AG09319 (cell line): ENCODE measurements around the gene TEN1.

Experiments
- DNase-seq: peaks from one replicate; pipeline ENCODE4 v3.0.0-alpha.2; 2010; ENCODE audit warnings: low read depth; ENCODE audit errors: extremely low read depth
- TF ChIP-seq, protein P1 (sequence below): IDR thresholded peaks from 2 replicates; pipeline ENCODE4 v1.5.1; 2011; ENCODE audit warnings: low read depth, mild to moderate bottlenecking, inconsistent platforms, low read length, moderate library complexity

TEN1 gene

DNA sequence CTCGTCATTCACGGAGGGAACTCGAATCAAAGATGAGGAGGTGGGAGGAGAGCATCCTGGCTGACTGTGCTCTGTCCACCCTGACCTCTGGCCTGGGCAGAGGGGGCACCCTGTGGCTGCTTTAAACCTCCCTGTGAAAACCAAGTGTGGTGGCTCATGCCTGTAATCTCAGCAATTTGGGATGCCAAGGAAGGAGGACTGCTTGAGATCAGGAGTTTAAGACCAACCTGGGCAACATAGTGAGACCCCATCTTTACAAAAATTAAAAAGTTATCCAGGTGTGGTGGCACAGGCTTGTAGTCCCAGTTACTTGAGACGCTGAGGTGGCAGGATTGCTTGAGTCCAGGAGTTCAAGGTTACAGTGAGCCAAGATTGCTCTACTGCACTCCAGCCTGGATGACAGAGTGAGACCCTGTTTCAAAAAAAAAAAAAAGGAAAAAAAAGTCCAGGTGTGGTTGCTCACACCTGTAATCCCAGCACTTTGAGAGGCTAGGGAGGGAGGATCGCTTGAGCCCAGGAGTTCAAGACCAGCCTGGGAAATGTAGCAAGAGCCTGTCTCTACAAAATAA, 15.8 kb downstream of the TEN1 start:
- DNase-seq = no peak
- TF ChIP-seq, protein P1, sequence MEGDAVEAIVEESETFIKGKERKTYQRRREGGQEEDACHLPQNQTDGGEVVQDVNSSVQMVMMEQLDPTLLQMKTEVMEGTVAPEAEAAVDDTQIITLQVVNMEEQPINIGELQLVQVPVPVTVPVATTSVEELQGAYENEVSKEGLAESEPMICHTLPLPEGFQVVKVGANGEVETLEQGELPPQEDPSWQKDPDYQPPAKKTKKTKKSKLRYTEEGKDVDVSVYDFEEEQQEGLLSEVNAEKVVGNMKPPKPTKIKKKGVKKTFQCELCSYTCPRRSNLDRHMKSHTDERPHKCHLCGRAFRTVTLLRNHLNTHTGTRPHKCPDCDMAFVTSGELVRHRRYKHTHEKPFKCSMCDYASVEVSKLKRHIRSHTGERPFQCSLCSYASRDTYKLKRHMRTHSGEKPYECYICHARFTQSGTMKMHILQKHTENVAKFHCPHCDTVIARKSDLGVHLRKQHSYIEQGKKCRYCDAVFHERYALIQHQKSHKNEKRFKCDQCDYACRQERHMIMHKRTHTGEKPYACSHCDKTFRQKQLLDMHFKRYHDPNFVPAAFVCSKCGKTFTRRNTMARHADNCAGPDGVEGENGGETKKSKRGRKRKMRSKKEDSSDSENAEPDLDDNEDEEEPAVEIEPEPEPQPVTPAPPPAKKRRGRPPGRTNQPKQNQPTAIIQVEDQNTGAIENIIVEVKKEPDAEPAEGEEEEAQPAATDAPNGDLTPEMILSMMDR = no peak

DNA sequence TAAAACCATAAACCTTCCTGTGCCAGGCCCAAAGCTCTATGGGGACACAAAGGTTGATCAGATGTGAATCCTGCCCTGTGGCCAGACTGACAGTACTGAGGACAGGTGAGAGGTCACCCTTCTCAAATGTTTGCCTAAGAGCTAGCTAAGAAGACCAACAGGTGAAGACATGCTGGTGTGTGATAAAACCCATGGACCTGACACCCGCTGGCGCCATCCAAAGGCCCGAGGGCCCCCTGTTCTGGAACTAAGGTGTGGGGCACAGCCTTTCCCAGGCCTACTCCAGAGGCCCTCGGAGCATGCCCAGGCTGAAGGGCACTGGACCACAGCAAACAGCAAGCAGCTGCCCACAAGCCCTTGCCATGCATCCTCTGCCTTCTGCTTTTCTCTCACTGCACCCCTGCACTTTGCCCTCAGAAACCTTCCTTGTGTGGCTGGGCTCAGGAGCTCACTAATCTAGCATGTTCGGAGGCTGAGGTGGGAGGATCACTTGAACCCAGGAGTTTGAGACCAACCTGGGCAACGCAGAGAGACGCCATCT, 16.4 kb downstream of the TEN1 start:
- DNase-seq = no peak
- TF ChIP-seq, protein P1 = no peak

DNA sequence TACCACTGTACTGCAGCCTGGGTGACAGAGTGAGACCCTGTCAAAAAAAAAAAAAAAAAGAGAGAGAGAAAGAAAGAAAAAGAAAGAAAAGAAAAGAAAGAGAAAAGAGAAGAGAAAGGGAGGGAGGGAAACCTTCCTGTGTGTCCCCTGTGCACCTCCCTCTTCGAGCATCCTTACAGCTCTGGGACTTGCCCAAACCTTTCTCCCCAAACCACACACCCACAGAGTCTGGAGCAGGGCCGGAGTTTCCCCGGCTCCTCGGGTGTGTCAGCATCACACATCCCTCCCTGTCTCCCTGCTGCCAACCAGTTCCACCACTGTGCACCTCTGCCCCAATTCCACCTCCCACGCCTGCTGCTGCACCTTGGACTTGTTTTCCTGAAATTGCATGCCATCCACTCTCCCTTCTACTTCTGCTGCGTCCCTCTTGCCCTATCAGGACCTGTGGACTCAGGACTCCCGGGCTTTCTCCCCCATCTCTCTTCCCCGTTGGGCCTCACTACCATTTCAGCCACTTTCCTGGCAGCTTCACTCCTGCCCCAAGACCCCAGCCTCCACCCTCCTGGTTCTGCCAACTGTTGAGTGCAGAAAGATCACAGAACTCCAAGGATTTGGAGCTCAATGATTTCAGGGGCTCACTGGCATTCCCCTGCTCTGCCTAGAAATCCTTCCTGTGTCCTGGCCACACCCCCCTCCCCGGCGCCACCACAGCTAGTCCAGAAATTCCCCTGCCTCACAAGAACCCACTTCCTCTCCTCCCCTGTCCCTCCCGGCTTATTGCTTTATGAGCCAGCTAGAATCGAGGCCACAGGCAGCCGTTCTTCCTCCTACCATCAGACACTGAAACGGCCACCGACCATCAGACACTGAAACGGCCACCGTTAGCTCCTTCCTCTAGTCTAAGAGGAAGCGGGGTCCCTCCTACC, 17.9 kb downstream of the TEN1 start:
- no peak for DNase-seq
- TF ChIP-seq, protein P1 = no peak

DNA sequence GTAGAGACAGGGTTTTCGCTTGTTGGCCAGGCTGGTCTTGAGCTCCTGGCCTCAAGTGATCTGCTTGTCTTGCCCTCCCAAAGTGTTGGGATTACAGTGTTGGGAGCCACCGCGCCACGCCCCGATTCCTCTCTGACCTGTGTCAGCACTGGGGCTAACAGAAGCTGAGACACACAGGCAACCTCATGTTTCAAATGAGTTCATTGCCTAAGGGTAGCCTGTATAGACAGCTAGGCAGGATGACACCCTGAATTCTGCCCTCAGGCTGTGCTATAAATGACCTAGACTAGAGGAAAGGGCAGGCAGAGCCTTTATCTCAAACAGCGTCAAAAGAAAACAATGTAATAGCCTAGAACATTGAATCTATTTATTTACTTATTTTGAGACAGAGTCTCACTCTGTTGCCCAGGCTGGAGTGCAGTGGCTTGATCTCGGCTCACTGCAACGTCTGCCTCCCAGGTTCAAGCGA, 19.3 kb downstream of the TEN1 start:
- TF ChIP-seq, protein P1 = no peak
- no peak for DNase-seq

DNA sequence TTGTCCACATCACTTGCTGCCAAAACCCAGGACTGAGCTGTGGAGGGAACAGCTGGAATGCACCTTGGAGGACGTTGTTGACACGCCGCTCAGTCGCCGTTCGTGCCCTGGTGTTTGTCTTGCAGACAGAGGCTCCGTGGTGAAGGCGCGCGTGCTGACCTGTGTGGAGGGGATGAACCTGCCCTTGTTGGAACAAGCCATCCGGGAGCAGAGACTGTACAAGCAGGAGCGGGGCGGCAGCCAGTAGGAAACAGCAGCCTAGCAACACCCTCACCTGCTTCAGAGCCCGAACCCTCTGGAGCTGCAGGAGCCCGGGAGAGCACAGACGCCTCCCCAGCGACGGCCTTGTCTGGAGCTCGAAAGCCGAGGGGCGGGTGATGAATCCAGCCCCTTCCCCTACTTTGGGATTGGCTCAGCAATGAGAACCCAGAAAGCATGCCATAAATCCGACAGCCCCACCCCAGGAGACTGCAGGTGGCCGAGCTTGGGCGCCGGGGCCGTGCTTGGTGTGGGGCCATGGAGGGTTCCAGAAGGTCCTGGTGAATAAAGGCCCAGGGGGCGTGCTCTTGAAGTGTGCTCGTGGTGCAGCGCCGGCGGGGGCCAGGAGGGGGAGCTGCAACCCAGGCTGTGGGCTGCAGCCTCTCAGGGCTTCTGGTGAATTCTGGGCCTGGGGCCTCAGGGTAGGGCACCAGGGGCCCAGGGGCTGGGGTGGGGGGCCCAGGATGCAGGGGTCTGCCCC, 21.1 kb downstream of the TEN1 start:
- DNase-seq = no peak
- TF ChIP-seq, protein P1 = peak; percentile 64

DNA sequence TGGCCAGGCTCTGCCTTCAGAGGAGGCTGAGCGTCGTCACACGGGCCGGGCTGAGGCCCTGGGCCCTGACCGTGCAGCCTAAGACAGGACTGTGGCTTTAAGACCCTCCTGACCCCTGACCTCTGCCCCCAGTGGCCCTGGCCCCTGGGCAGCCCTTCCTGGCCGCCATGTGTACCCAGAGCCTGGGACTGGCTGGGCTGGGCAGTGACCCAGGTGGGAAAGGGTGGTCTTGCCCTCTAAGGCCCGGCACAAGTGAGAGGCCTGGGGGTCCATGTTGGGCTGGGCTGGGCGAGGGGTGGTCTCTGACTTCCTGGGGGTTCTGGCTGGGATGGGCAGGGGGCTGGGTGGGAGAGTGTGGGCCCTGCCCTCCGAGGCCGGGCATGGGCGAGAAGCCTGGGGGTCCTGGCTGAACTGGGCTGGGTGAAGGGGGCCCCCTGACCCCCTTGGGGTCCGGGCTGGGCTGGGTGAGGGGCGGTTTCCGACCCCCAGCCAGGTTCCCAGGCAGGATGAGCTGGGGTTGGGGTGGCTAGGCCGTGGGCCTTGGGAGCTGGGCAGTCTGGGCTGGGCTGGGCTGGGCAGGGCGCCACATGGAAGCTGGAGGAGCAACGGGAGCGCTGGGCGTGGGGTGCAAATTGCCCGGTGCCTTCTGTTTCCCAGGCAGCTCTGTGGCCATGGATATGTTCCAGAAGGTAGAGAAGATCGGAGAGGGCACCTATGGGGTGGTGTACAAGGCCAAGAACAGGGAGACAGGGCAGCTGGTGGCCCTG, 21.9 kb downstream of the TEN1 start, which contains the start of gene CDK3:
CDK3 (plus strand) TSS at position 101 of the 767 bp plus-strand sequence; CDS start at position 672, 571 bp downstream.
- TF ChIP-seq, protein P1 = no peak
- no peak for DNase-seq
